Colon (tissue), 2 donors: ENCODE data around the gene GGCT.
"Not testable (repeated sequence)": the region's sequence is repeated elsewhere in the genome, so short reads cannot be mapped to it uniquely, and the experiment has no call there.

Experiments
- FAIRE-seq: peaks from 2 replicates; lab custom pipeline; 2012; peaks lifted over from hg19 to GRCh38; lab: Jason Lieb, UNC
- donor health status: control.
- donor health status: control.

The GGCT gene

GRCh38 chr7:30515761-30516160, 11.1 kb upstream of the GGCT start:
- FAIRE-seq, result no peak

- FAIRE-seq, result no peak
These were observed 10.1 kb upstream of the GGCT start for GRCh38 chr7:30514776-30515175.

- no peak for FAIRE-seq
These were observed 9.5 kb upstream of the GGCT start for GRCh38 chr7:30514177-30514576.

DNA sequence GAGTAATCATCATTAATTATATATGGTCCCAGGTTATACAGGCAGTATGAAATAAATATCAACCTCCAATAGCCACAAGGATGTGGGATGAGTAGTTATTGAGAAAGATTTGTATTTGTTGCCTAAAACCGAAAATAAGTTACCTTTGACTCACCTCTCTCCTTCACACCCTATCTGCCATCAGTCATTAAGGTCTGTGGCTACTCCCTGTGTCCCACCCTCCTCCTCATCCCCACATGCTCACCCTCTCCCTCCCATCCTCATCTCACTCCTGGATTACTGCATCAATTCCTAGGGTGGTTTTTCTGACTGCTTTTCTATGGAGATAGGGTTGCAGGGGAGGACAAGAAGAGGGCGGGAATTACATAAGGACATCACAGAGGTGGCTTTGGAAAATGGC, 9.1 kb upstream of the GGCT start:
- FAIRE-seq, result no peak

DNA sequence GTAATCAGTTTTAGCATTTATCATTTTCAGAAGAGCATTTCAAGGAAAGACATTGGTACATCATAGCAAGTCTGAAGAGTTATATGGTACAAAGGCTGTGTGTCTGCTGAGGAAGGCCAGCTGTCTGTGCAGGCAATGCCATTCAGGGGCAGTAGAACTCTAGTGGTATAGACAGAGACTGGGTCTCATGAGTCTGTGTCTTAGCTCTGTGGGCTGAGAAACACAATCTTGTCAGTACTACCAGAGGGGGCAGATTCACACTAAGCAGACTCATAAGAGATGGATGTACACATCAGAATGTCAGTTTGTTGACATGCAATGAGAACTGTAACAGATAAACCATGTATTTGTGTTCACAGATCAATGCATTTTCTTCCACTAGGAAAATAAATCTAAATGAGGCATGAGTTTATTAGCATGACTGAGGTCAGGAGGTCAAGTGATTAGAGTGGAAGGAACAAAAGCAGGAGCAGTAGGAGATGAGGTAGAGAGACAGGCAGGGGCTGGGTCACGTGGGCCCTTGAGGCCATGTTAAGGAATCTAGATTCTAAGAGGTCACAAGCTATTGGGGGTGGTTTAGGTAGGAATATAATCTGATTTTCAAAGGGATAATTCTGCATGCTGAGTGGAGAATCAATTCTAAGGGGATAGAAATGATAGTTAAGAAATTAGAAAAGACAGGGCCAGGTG, 7.5 kb upstream of the GGCT start:
- FAIRE-seq, result no peak

- no peak for FAIRE-seq
These were observed 6.9 kb upstream of the GGCT start for GRCh38 chr7:30511494-30511893.

DNA sequence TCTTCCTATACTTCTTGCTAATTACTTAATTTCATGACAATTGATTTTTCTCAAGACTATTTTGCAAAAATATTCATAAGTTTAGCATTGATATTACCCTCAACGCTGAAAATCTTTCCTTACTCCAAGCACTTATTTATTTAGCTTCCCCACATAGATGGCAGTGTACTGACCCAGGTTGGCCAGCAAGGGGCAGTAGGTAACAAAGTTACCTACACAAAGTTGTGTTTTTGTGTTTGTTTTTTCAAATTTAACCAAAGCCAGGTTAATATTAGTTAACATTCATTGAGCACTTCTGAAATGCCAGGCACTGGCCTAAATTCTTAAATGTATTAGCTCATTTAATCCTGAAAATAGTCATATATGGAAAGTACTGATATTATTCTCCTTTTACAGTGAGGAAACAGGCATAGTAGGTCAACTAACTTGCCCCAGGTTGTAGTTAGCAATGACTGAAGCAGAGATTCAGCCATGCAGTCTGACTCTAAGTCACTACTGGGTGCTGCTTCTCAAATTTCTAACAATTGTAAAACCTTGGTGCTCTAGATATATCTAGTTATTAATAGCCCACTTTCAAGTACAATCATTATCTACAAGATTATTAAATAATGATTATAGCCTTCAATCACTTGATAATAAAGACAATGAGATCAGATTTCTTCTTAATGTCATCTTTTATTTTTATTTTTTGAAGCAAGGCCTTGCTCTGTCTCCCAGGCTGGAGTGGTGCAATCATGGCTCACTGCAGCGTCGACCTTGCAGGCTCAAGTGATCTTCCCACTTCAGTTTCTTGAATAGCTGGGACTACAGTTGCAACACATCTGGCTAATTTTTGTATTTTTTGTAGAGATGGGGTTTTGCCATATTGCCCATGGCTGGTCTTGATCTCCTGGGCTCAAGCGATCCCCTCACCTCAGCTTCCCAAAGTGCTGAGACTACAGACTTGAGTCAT, 5.8 kb upstream of the GGCT start:
- no peak for FAIRE-seq

DNA sequence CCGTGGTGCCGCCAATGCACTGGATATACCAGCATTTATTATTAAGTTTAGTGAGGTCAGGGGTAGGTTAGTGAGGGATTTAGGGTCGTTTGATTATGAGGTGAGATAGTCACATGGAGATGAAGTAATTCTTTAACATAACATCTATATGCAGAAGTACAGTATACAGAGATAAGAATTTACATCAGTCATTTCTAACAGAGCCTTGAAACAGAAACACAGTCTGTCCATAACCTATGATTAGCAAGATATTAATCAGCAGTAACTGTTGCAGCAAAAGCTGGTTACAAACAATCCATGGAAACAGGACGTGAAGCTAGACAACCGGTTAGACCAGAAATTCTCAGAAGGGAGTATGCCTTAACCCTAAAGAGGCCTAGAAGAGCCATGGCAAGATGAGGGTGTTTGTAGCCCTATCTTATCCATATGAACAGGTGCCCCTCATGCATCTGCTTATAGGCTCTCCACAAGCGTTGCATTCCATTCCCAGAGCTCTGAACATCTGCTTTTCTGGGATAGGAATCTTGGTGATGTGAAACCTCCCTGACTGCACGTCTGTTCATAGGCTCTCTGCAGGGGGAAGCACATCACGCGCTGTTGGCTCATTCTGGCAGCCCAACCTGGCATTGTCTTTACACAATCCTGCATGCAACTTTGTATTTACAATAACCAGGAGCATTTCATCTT, 4.7 kb upstream of the GGCT start:
- not testable (repeated sequence) for FAIRE-seq

DNA sequence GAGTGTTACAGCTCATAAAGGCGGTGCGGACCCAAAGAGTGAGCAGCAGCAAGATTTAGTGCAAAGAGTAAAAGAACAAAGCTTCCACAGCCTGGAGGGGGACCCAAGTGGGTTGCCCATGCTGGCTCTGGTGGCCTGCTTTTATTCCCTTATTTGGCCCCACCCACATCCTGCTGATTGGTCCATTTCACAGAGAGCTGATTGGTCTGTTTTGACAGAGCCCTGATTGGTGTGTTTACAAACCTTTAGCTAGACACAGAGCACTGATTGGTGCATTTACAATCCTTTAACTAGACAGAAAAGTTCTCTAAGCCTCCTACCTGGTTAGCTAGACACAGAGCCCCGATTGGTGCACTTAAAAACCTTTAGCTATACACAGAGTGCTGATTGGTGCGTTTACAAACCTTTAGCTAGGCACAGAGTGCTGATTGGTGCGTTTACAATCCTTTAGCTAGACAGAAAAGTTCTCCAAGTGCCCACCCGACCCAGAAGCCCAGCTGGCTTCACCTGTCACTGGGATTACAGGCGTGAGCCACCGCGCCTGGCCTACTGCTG, 2.8 kb upstream of the GGCT start:
- not testable (repeated sequence) for FAIRE-seq

DNA sequence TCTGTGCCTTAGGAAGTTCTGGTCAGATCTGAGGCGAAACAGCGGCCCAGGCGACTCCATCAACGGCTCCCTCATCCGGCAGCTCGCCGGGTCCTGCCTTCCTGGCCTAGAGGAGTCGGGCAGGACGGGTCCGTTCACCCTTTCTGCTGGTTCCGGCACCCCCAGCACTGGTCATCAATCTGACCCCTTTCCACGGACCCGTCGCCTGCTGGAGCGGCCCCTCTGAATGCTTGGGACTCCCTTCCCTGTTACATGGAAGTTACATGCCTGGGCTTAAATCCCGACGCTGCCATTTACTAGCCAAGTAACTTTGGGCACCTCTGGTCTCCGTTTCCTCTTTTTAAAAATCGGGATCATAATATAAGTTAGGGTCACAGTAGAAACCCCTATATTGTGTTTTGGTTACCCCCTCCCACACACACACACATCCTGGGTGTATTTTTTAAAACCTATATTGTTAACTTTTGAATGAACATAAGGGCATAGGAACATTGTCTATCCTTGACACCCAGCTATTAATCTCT, 607 bp upstream of the GGCT start:
- FAIRE-seq, result no peak

GRCh38 chr7:30503274-30504212, 1.1 kb downstream of the GGCT start:
- FAIRE-seq, result no peak

DNA sequence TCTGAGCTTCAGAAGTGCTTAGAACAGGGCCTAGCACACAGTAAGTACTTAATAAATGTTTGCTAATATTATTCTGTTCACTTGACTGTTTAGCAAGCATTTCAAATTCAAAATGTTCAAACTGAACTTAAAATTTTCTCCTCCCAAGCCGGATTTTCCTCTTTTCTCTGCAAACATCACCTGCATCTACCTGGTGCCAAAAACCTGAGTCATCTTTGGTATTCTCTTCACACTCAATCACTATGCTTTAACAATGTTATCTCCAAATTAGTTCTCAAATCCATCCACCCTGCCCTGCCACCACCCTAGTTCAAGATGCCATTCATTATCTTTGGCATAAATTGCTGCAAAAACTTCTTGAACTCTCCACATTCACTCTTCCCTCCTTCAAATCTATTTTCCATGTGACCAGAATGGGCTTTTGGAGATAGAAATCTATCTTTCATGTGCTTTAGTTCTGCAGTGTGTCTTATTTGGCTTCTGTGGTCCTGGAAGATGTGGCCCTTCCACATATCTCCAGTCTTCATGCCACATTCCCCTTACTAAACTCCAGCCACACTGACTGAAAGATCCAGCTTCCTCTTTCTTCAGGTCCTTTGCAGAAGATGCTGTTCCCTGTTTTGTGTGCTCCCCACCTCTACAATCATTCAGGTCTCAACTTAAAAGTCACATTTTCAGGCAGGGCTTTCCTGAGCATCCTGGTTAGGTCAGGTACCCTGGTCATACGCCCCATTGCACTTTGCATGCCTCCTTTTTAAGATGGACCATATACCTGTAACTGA, 2.0 kb downstream of the GGCT start:
- FAIRE-seq, result no peak

GRCh38 chr7:30501264-30501663, 3.4 kb downstream of the GGCT start:
- FAIRE-seq, result no peak

DNA sequence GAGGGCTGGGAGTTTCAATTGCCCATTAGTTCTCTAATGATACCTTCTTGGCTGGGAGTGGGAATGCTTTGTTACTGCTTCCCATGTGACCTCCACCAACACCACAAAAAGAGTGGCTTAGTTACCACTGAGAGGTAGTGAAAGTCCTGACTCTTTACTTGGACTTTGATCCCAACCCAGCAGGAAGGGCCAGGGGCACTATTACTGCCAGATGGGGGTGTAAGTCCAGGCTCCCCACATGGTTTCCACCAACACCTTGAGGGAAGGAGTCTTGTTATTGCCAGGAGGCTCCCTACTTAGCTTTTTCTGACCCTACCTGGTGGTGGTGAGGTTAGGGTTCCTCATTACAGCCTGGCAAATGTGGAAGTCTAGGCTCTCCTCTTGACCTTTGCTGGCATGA, 11.4 kb downstream of the GGCT start:
- FAIRE-seq, result no peak

DNA sequence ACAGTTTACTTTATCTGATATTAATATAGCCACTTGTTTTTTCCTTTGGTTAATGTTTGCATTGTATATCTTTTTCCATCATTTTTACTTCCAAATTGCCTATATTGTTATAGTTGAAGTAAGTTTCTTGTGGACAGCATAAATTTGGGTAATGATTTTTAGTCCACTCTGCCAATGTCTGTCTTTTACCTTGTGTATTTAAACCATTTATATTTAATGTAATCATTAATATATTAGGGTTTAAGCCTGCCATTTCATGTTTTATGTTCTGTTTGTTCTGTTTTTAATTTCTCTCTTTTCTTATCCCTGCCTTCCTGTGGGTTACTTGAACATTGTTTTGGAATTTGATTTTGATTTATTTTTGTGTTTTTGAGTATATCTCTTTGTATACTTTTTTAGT, 13.2 kb downstream of the GGCT start:
- no peak for FAIRE-seq

GRCh38 chr7:30487371-30487770, 17.3 kb downstream of the GGCT start:
- FAIRE-seq, result no peak

DNA sequence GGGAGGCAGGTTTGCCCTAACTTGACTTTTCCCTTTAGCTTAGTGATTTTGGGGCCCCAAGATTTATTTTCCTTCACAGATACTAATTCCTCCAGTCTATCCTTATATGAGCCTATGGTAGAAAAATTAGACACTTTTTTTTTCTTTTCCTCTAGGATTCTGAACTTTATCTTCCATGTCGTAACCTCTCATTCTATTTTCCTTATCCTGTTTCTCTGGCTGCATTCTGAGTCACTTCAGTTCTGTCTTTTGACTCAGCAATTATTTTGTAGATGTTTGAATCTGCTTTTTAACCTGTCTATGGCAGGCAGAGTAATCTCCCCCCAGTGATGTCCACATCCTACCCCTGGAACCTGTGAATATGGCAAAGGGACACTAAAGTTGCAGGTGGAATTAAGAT, 19.0 kb downstream of the GGCT start:
- no peak for FAIRE-seq

DNA sequence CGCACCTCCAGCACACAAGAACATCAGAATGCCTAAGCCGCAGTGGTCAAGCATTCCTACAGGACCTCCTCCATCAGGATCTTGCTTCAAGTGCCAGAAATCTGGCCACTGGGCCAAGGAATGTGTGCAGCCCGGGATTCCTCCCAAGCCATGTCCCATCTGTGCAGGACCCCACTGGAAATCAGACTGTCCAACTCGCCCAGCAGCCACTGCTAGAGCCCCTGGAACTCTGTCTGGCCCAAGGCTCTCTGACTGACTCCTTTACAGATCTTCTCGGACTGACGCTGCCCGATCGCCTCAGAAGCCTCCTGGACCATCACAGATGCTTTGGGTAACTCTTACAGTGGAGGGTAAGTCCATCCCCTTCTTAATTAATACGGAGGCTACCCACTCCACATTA, 23.2 kb downstream of the GGCT start:
- FAIRE-seq, result not testable (repeated sequence)

DNA sequence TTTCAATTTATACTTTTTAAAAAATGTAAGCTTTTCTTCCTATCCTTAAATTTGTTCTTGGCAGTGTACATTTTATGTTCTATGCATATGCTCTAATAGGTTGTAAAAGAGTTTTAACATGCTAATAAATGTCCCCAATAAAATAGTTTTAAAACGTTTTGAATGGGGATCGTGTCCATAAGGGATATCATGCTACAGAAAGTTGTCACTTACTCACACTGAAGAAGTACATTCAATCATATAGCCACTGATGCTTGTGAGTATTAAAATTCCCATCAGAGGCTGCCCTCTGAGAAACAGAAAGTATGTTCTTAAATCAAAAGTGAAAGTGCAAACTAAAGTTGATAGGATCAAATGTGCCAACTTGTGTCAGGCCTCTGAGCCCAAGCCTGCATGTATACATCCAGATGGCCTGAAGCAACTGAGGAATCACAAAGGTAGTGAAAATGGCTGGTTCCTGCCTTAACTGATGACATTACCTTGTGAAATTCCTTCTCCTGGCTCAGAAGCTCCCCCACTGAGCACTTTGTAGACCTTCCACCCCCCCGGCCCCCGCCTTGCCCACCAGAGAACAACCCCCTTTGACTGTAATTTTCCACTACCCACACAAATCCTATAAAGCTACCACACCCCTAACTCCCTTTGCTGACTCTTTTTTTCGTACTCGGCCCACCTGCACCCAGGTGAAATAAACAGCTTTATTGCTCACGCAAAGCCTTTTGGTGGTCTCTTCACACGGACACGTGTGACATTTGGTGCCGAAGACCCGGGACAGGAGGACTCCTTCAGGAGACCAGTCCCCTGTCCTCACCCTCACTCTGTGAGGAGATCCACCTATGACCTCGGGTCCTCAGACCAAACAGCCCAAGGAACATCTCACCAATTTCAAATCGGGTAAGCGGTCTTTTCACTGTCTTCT, 25.2 kb downstream of the GGCT start:
- FAIRE-seq, result no peak
